Measurements from ENCODE around the gene FBXL15. TPM values are rescaled to one million over a fixed set of nuclear protein-coding genes. Genes with fewer than 3 reads are reported as not detected.

The FBXL15 gene
- total and polyA plus RNA-seq, 2 of the 13 experiments (the other 11 are each of a cell fraction or from before 2014, with no cell fraction given), result 4.3 to 8.3 TPM

- POLR2A ChIA-PET, result no interaction called here
- no peak overlapping the region for H3K9ac ChIP-seq (ENCODE audit: insufficient read depth, low read depth, low read length)
- H3K79me2 ChIP-seq (ENCODE audit: insufficient read depth, low read length), result peaks cover 1% of the 10 kb centered on the region
- intact Hi-C loops (cut with micrococcal nuclease; ENCODE audit: unreplicated experiment) (no loop called here), in situ Hi-C loops (cut with HindIII; ENCODE audit: extremely low pct_ligation_motif_present, low pct_unique_long_range_greater_than_20kb) (loop anchor here (10.0 kb wide), 1 partner anchor 74 kb away; no protein-coding TSS in a partner anchor)
- 94% methylated on average over 6 of the region's 8 CpGs for WGBS (ENCODE audit: low lambda C conversion rate)
- CTCF ChIA-PET (ENCODE audit: low intra/inter-chr PET ratio, low total read pairs), result no interaction called here
- TF ChIP-seq ARHGAP35 (CRISPR knock-in tag; IDR thresholded peaks at IDR 0.05; ENCODE audit: borderline replicate concordance), result no peak
- peaks cover 3 to 4% of the 10 kb centered on the region in 2 experiments; a peak in 3 of 5 replicates for H3K27me3 ChIP-seq (ENCODE audit: control insufficient read depth in 1 of 2, insufficient read depth in 2 of 2, low read length in 2 of 2)
- no peak overlapping the region for H2AFZ ChIP-seq (ENCODE audit: low read length)
- no peak for ATAC-seq
- no peaks in the 10 kb centered on the region for H4K20me1 ChIP-seq (ENCODE audit: insufficient read depth, low read length)
- no peak for DNase-seq (ENCODE audit: low spot score)
- H3K4me2 ChIP-seq (ENCODE audit: low read depth, low read length), result no peak overlapping the region
- no peak overlapping the region for H3K27ac ChIP-seq (ENCODE audit: extremely low read length, insufficient read depth, low read length)
- no peak overlapping the region for H3K4me3 ChIP-seq (replicated peaks in 1 of 3; ENCODE audit: insufficient read depth in 1 of 3, low read depth in 2 of 3, low read length in 3 of 3)
- H3K4me1 ChIP-seq (ENCODE audit: insufficient read depth, low read length), result peaks cover 26% of the 10 kb centered on the region
- no TSS peak for BruUV-seq (replicated peaks)
- no peak for FAIRE-seq
- no peaks in the 10 kb centered on the region for H3K9me3 ChIP-seq (ENCODE audit: low read length)
- H3K36me3 ChIP-seq (replicated peaks in 1 of 2; ENCODE audit: control insufficient read depth in 1 of 2, insufficient read depth in 2 of 2, low read length in 2 of 2), result peaks cover 0 to 4% of the 10 kb centered on the region in 2 experiments; a peak in 1 of 5 replicates
Observed at GRCh38 chr10:102401342-102401654, 19.3 kb upstream of the FBXL15 start.

GRCh38 chr10:102401735-102402511 lies 18.7 kb upstream of the FBXL15 start:
- peaks cover 20% of the 10 kb centered on the region for H3K4me1 ChIP-seq (ENCODE audit: insufficient read depth, low read length)
- no peak for TF ChIP-seq HNF1B (CRISPR knock-in tag; IDR thresholded peaks at IDR 0.05)
- TF ChIP-seq, protein P1, sequence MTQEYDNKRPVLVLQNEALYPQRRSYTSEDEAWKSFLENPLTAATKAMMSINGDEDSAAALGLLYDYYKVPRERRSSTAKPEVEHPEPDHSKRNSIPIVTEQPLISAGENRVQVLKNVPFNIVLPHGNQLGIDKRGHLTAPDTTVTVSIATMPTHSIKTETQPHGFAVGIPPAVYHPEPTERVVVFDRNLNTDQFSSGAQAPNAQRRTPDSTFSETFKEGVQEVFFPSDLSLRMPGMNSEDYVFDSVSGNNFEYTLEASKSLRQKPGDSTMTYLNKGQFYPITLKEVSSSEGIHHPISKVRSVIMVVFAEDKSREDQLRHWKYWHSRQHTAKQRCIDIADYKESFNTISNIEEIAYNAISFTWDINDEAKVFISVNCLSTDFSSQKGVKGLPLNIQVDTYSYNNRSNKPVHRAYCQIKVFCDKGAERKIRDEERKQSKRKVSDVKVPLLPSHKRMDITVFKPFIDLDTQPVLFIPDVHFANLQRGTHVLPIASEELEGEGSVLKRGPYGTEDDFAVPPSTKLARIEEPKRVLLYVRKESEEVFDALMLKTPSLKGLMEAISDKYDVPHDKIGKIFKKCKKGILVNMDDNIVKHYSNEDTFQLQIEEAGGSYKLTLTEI (CRISPR knock-in tag; conservative IDR thresholded peaks at IDR 0.05), result no peak
- TF ChIP-seq MXD1 (CRISPR knock-in tag; IDR thresholded peaks at IDR 0.05), result no peak
- no peak for TF ChIP-seq SP5 (CRISPR knock-in tag; IDR thresholded peaks at IDR 0.05; ENCODE audit: borderline replicate concordance, low read depth)
- TF ChIP-seq TEAD3 (CRISPR knock-in tag; optimal IDR thresholded peaks at IDR 0.05; ENCODE audit: borderline replicate concordance), result no peak
- TF ChIP-seq SATB2 (CRISPR knock-in tag; IDR thresholded peaks at IDR 0.05), result no peak

More at GRCh38 chr10:102401735-102402511, 18.7 kb upstream of the FBXL15 start:
- no peak overlapping the region for H3K4me3 ChIP-seq (replicated peaks in 1 of 3; ENCODE audit: insufficient read depth in 1 of 3, low read depth in 2 of 3, low read length in 3 of 3)
- H3K27me3 ChIP-seq (ENCODE audit: control insufficient read depth in 1 of 2, insufficient read depth in 2 of 2, low read length in 2 of 2), result peaks cover 3 to 7% of the 10 kb centered on the region in 2 experiments; a peak in 3 of 5 replicates
- FAIRE-seq, result no peak
- no peaks in the 10 kb centered on the region for H4K20me1 ChIP-seq (ENCODE audit: insufficient read depth, low read length)
- intact Hi-C loops (cut with micrococcal nuclease; ENCODE audit: unreplicated experiment), result no loop called here
- BruUV-seq (replicated peaks), result no TSS peak
- no peak overlapping the region for H3K9ac ChIP-seq (ENCODE audit: insufficient read depth, low read depth, low read length)
- no peaks in the 10 kb centered on the region for H3K79me2 ChIP-seq (ENCODE audit: insufficient read depth, low read length)
- H3K4me2 ChIP-seq (ENCODE audit: low read depth, low read length), result no peak overlapping the region
- POLR2A ChIA-PET, result no interaction called here
- no peak overlapping the region for H2AFZ ChIP-seq (ENCODE audit: low read length)
- CTCF ChIA-PET (ENCODE audit: low intra/inter-chr PET ratio, low total read pairs), result interaction anchor here (1.9 kb wide), 1 partner anchor 9 kb away, joined by 4 read pairs; no protein-coding TSS in a partner anchor
- no peaks in the 10 kb centered on the region for H3K9me3 ChIP-seq (ENCODE audit: low read length)
- ATAC-seq, result no peak
- 92% methylated on average over 7 of the region's 18 CpGs for WGBS (ENCODE audit: low lambda C conversion rate)
- no peak for DNase-seq (ENCODE audit: low spot score)
- no peak overlapping the region for H3K27ac ChIP-seq (ENCODE audit: extremely low read length, insufficient read depth, low read length)
- H3K36me3 ChIP-seq (replicated peaks in 1 of 2; ENCODE audit: control insufficient read depth in 1 of 2, insufficient read depth in 2 of 2, low read length in 2 of 2), result peaks cover 0 to 4% of the 10 kb centered on the region in 2 experiments; a peak in 1 of 5 replicates
- in situ Hi-C loops (cut with HindIII; ENCODE audit: extremely low pct_ligation_motif_present, low pct_unique_long_range_greater_than_20kb), result loop anchor here (10.0 kb wide), 1 partner anchor 73 kb away; no protein-coding TSS in a partner anchor

Measured in HepG2 (cell line).